DOHH2 (cell line): ENCODE results near the gene BMP7.

Source experiments
- H3F3A ChIP-seq: fragments of 200-600 bp; sonication (generic), shearing (Covaris generic); 2 replicates; pipeline ENCODE4 v1.6.0; 2016; ENCODE audit warnings: antibody characterized with exemption, mild to moderate bottlenecking; ENCODE audit not compliant: control insufficient read depth, insufficient read depth
- H3K27ac ChIP-seq: fragments of 200-600 bp; sonication (generic); 2 replicates; pipeline ENCODE4 v1.5.1; 2014; ENCODE audit warnings: low read depth, mild to moderate bottlenecking, low read length, moderate library complexity
- H3K27me3 ChIP-seq: fragments of 200-600 bp; sonication (generic); 2 replicates; pipeline ENCODE4 v1.6.1; 2014; ENCODE audit warnings: mild to moderate bottlenecking, low read length, mixed read lengths; ENCODE audit not compliant: control insufficient read depth
- H3K36me3 ChIP-seq: fragments of 200-600 bp; sonication (generic); 2 replicates; pipeline ENCODE4 v1.6.1; 2014; ENCODE audit warnings: mild to moderate bottlenecking, low read length, moderate library complexity, mixed read lengths; ENCODE audit not compliant: control insufficient read depth
- H3K4me1 ChIP-seq: fragments of 200-600 bp; sonication (generic); 2 replicates; pipeline ENCODE4 v1.6.1; 2014; ENCODE audit warnings: mild to moderate bottlenecking, low read length, mixed read lengths; ENCODE audit not compliant: control insufficient read depth
- H3K4me2 ChIP-seq: fragments of 200-600 bp; sonication (generic); 2 replicates; pipeline ENCODE4 v1.6.0; 2014; ENCODE audit warnings: mild to moderate bottlenecking, low read length, moderate library complexity
- H3K4me3 ChIP-seq: fragments of 200-600 bp; sonication (generic); 2 replicates; pipeline ENCODE4 v1.5.1; 2014; ENCODE audit warnings: mild to moderate bottlenecking, low read length, mixed read lengths
- H3K79me2 ChIP-seq: fragments of 200-600 bp; sonication (generic); 2 replicates; pipeline ENCODE4 v1.6.1; 2014; ENCODE audit warnings: mild to moderate bottlenecking, low read length, mixed read lengths; ENCODE audit not compliant: control insufficient read depth
- H3K9me2 ChIP-seq: fragments of 200-600 bp; sonication (generic); replicated peaks from 2 replicates; pipeline ENCODE4 v1.6.1; 2014; ENCODE audit warnings: mild to moderate bottlenecking, low read length, mixed read lengths; ENCODE audit not compliant: control insufficient read depth
- H3K9me3 ChIP-seq: fragments of 200-600 bp; sonication (generic); 2 replicates; pipeline ENCODE4 v1.6.1; 2014; ENCODE audit warnings: antibody characterized with exemption, low read length, mixed read lengths; ENCODE audit not compliant: control insufficient read depth, insufficient read depth
- H4K20me1 ChIP-seq: fragments of 200-600 bp; sonication (generic); 2 replicates; pipeline ENCODE4 v1.6.0; 2014; ENCODE audit warnings: low read depth, mild to moderate bottlenecking, antibody characterized with exemption, low read length, moderate library complexity; ENCODE audit not compliant: control insufficient read depth, insufficient read depth
- CTCF ChIP-seq: fragments of 200-600 bp; sonication (generic); IDR thresholded peaks from one replicate; pipeline ENCODE4 v1.5.1; 2014; ENCODE audit warnings: antibody characterized with exemption, mild to moderate bottlenecking, low read depth, low read length; ENCODE audit not compliant: poor library complexity, severe bottlenecking
- EZH2phosphoT487 ChIP-seq: fragments of 200-600 bp; sonication (generic); IDR thresholded peaks from 2 replicates; pipeline ENCODE4 v1.6.1; 2017; ENCODE audit warnings: borderline replicate concordance, mild to moderate bottlenecking, antibody characterized with exemption, low read length, moderate library complexity, mixed read lengths

BMP7 gene

GRCh38 chr20:57291003-57291402 lies 24.6 kb upstream of the BMP7 start:
- no peaks in the 10 kb centered on the region for H3K27me3 ChIP-seq
- peak overlapping the region; percentile 52; the same call in 1 of the 2 replicates for H3K4me3 ChIP-seq
- H3K79me2 ChIP-seq: peaks cover 6% of the 10 kb centered on the region; the same call in 1 of the 2 replicates
- H3K36me3 ChIP-seq: no peaks in the 10 kb centered on the region
- TF ChIP-seq CTCF: peak; percentile 37
- TF ChIP-seq EZH2phosphoT487: no peak
- peaks cover 73% of the 10 kb centered on the region for H3K4me1 ChIP-seq
- H3K4me2 ChIP-seq: peak overlapping the region; percentile 59
- no peak overlapping the region for H3K27ac ChIP-seq
- H3K9me2 ChIP-seq: no peaks in the 10 kb centered on the region
- no peaks in the 10 kb centered on the region for H4K20me1 ChIP-seq
- no peaks in the 10 kb centered on the region for H3K9me3 ChIP-seq
- peaks cover 5% of the 10 kb centered on the region; the same call in 1 of the 2 replicates for H3F3A ChIP-seq

DNA sequence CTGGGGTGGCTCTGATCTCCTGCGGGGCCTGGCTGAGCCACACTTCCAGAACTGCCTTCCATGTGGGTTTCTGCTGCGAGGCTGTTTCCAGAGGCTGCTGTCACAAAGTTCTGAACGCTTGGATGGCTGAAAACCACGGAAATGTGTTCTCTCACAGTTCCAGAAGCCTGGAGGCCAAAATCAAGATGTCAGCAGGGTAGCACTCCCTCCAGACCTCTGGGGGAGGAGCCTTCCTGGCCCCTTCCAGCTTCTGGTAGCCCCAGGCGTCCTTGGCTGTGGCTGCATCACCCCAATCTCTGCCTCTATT lies 23.7 kb upstream of the BMP7 start:
- Histone ChIP-seq H3K9me3 (no peaks in the 10 kb centered on the region), H3K9me2 (no peaks in the 10 kb centered on the region), H3K27me3 (no peaks in the 10 kb centered on the region), H4K20me1 (no peaks in the 10 kb centered on the region), H3K4me2 (peak overlapping the region; percentile 59), H3K79me2 (peaks cover 7% of the 10 kb centered on the region; the same call in 1 of the 2 replicates), H3K4me1 (peaks cover 81% of the 10 kb centered on the region), H3K36me3 (no peaks in the 10 kb centered on the region), H3K4me3 (peak overlapping the region; percentile 52), H3K27ac (peak overlapping the region; percentile 33), H3F3A (peaks cover 7% of the 10 kb centered on the region; the same call in 1 of the 2 replicates)
- TF ChIP-seq EZH2phosphoT487: no peak
- TF ChIP-seq CTCF: no peak

DNA sequence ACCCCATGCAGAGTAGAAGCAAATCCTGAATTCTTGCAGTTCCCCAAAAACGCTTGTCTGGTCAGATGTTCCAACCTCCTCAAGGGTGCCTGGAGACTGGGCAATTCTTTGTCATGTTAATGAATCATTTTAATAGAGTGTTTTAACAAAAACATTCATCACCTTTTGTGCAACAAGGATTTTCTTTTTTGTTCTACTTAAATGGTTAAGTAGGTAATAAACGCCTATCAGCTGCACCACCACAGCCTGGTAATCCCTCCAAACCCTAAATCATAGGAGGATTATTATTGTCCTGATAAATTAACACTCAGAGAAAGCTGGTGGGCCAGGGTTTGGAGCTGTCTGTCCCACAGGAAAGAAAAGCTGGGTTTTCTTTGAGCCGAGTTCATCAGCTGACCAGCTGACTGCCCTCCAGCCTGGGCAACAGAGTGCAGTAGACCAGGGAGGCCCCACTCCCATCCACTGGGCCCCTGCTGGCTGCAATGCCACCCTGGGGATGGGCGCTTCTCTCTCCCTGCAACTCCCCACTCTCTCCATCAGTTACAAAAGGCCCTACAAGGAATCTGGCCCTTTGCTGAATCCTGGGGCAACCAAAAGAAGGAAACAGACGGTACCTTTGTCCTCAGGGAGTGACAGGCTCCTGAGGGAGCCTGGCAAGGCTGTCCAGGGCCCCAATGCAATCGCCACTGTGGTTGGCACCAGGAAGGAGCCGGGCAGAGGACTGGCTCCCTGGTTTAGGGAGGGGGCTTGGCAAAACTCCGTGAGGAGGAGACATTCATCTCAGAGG lies 23.1 kb upstream of the BMP7 start:
- Histone ChIP-seq H3K4me1 (peaks cover 83% of the 10 kb centered on the region), H3K27me3 (no peaks in the 10 kb centered on the region)

More for the DNA sequence above, 23.1 kb upstream of the BMP7 start:
- no peaks in the 10 kb centered on the region for H3K36me3 ChIP-seq
- no peaks in the 10 kb centered on the region for H4K20me1 ChIP-seq
- H3K4me2 ChIP-seq: peak overlapping the region; percentile 59
- H3F3A ChIP-seq: peaks cover 10% of the 10 kb centered on the region
- peaks cover 7% of the 10 kb centered on the region; the same call in 1 of the 2 replicates for H3K79me2 ChIP-seq
- TF ChIP-seq EZH2phosphoT487 (no peak), CTCF (no peak)
- H3K9me2 ChIP-seq: no peaks in the 10 kb centered on the region
- peak overlapping the region; percentile 52 for H3K4me3 ChIP-seq
- H3K9me3 ChIP-seq: no peaks in the 10 kb centered on the region
- H3K27ac ChIP-seq: peak overlapping the region; percentile 33
